Left ventricle myocardium inferior (tissue), 1 donor: Measurements from ENCODE around the gene MAP3K7CL. TPM values are rescaled to one million over a fixed set of nuclear protein-coding genes. Genes with fewer than 3 reads are reported as not detected.
A peak's percentile ranks its signal among the peaks of the same experiment; 100 is the strongest.
"Not testable (repeated sequence)": the region's sequence is repeated elsewhere in the genome, so short reads cannot be mapped to it uniquely, and the experiment has no call there.

Source experiments
- DNase-seq: peaks from one replicate; pipeline ENCODE4 v3.0.0-alpha.2; 2020
- H3K27ac ChIP-seq: fragments of 200-600 bp; replicated peaks from 2 replicates; pipeline ENCODE4 v1.8.0; 2021
- H3K27me3 ChIP-seq: fragments of 200-600 bp; 2 replicates; pipeline ENCODE4 v1.8.0; 2021; ENCODE audit warnings: low read depth
- H3K36me3 ChIP-seq: fragments of 200-600 bp; 2 replicates; pipeline ENCODE4 v1.8.0; 2021
- H3K4me1 ChIP-seq: fragments of 200-600 bp; 2 replicates; pipeline ENCODE4 v1.8.0; 2021
- H3K4me3 ChIP-seq: fragments of 200-600 bp; 2 replicates; pipeline ENCODE4 v1.8.0; 2021; ENCODE audit warnings: mild to moderate bottlenecking, moderate library complexity
- H3K9me3 ChIP-seq: fragments of 200-600 bp; replicated peaks from 2 replicates; pipeline ENCODE4 v1.8.0; 2021
- CTCF ChIP-seq: fragments of 200-600 bp; IDR thresholded peaks from 2 replicates; pipeline ENCODE4 v1.8.0; 2021; ENCODE audit warnings: antibody characterized with exemption, mild to moderate bottlenecking, borderline replicate concordance
- intact Hi-C: fragments of 100-400 bp; cut with micrococcal nuclease; formaldehyde crosslinking; loops from one replicate; pipeline ENCODE4 v1.11.0; 2022
- total RNA-seq: library from RNA; stranded (reverse); fragmentation: NEBNext Ultra II Directional; extraction: Animal tissue kit (Norgen Biotek cat#: 25700); gene quantifications from one replicate; pipeline ENCODE4 v1.2.1, GENCODE V29; 2021
- donor health status: DM: no; HTN: yes; CAD: no; lungs with severe emphysema.

Gene MAP3K7CL
- total RNA-seq, 1 donor from 2014 or later = 2.1 TPM

GRCh38 chr21:29154270-29154669 lies 23.8 kb downstream of the MAP3K7CL start:
- no peaks in the 10 kb centered on the region for H3K27me3 ChIP-seq
- no peak for TF ChIP-seq CTCF
- H3K4me1 ChIP-seq = peaks cover 23% of the 10 kb centered on the region
- H3K4me3 ChIP-seq = no peak overlapping the region
- no peaks in the 10 kb centered on the region for H3K9me3 ChIP-seq
- intact Hi-C loops = no loop called here
- no peak overlapping the region for H3K27ac ChIP-seq
- DNase-seq = no peak
- H3K36me3 ChIP-seq = no peaks in the 10 kb centered on the region

GRCh38 chr21:29155118-29155932 lies 24.9 kb downstream of the MAP3K7CL start:
- H3K27me3 ChIP-seq = no peaks in the 10 kb centered on the region
- H3K27ac ChIP-seq = peak overlapping the region; percentile 67
- H3K4me1 ChIP-seq = peaks cover 22% of the 10 kb centered on the region
- H3K4me3 ChIP-seq = peak overlapping the region; percentile 58
- H3K36me3 ChIP-seq = no peaks in the 10 kb centered on the region
- no peaks in the 10 kb centered on the region for H3K9me3 ChIP-seq
- TF ChIP-seq CTCF = peak; percentile 13
- intact Hi-C loops = no loop called here
- peak; percentile 69 for DNase-seq

- intact Hi-C loops = no loop called here
- no peak for TF ChIP-seq CTCF
- no peaks in the 10 kb centered on the region for H3K27me3 ChIP-seq
- H3K4me1 ChIP-seq = peaks cover 22% of the 10 kb centered on the region
- no peaks in the 10 kb centered on the region for H3K36me3 ChIP-seq
- DNase-seq = no peak
- no peaks in the 10 kb centered on the region for H3K9me3 ChIP-seq
- H3K27ac ChIP-seq = peak overlapping the region; percentile 67
- peak overlapping the region; percentile 58 for H3K4me3 ChIP-seq
Observed at GRCh38 chr21:29155933-29156260, 25.5 kb downstream of the MAP3K7CL start.

DNA sequence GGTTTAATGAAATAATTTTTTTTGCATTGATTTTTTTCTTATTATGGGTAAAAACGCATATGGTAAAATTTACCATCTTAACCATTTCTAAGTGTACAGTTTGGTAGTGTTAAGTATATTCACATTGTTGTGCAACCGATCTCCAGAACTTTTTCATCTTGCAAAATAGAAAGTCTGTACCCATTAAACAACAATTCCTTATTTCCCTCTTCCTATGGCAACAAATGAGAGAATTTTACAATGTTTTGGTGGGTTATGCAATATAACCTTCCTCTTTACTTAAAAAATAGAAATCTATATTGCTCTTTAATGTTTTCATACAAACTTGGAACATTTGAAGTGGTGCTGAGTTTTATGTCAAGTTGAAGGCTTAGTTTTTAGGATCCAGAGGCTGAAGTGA lies 26.6 kb downstream of the MAP3K7CL start:
- Histone ChIP-seq H3K36me3 (no peaks in the 10 kb centered on the region), H3K9me3 (no peaks in the 10 kb centered on the region), H3K4me1 (peaks cover 21% of the 10 kb centered on the region), H3K4me3 (no peak overlapping the region), H3K27ac (no peak overlapping the region), H3K27me3 (no peaks in the 10 kb centered on the region)
- no peak for DNase-seq
- intact Hi-C loops = no loop called here
- TF ChIP-seq CTCF = no peak

DNA sequence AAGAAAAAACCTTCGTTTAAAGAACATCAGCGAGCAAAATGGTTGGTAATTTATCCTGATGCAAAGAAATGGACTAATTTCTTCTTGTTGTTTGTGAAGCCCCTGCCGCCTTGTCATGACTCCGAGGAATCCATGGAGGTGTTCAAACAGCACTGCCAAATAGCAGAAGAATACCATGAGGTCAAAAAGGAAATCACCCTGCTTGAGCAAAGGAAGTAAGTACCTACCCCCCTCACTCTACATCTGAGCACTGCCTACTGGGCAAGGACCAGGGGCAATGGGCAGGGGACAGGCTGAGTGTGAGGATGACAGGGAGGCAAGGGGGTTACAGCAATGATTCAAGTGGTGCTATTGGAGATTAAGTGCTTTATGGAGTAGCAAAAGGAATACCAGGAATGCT lies 29.4 kb downstream of the MAP3K7CL start:
- Histone ChIP-seq H3K27ac (no peak overlapping the region), H3K9me3 (no peaks in the 10 kb centered on the region), H3K36me3 (no peaks in the 10 kb centered on the region), H3K27me3 (no peaks in the 10 kb centered on the region), H3K4me3 (no peak overlapping the region), H3K4me1 (peaks cover 33% of the 10 kb centered on the region)
- intact Hi-C loops = no loop called here
- no peak for DNase-seq
- TF ChIP-seq CTCF = no peak

DNA sequence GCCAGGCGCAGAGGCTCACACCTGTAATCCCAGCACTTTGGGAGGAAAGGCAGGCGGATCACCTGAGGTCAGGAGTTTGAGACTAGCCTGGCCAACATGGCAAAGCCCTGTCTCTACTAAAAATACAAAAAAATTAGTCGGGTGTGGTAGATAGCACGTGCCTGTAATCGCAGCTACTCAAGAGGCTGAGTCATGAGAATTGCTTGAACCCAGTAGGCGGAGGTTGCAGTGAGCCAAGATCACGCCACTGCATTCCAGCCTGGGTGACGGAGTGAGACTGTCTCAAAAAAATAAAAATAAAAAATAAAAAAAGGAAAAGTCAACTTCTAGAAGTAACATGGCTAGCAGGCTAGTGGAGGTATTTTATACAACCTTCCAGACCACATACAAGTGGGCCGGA lies 32.4 kb downstream of the MAP3K7CL start:
- peaks cover 25% of the 10 kb centered on the region for H3K4me1 ChIP-seq
- intact Hi-C loops, H3K36me3 ChIP-seq, H3K27me3 ChIP-seq, H3K4me3 ChIP-seq, DNase-seq, H3K9me3 ChIP-seq: not testable (repeated sequence)
- peak overlapping the region; percentile 70 for H3K27ac ChIP-seq
